ENCODE measurements around the gene ADPRM. TPM values are rescaled to one million over a fixed set of nuclear protein-coding genes. Genes with fewer than 3 reads are reported as not detected.
"Not testable (repeated sequence)": the region's sequence is repeated elsewhere in the genome, so short reads cannot be mapped to it uniquely, and the experiment has no call there.

The ADPRM gene
- total RNA-seq, 4 donors from 2014 or later: 7.7 to 12.5 (median 9.7) TPM

DNA sequence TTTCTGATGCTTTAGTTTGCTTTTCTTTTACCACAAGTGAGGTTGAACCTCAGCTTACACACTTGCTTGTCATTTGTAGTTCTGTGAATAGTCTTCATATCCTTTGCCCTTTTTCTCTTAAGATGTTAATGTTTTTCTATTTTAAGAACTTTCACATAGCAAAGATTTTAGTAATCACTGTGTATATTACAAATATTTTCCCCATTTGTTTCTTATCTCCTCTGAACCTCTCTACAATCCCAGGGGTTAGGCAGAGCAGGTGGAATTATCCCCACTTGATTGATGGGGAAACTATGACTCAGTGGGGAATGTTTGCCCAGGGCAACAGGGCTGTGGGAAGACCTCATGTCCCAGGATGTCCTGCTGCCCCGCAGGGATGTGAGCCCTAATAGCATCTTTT lies 28.6 kb upstream of the ADPRM start:
- DNase-seq (ENCODE audit: low spot score) (no peak), ATAC-seq (ENCODE audit: low FRiP score) (peak; percentile 51)
- TF ChIP-seq, protein P1, sequence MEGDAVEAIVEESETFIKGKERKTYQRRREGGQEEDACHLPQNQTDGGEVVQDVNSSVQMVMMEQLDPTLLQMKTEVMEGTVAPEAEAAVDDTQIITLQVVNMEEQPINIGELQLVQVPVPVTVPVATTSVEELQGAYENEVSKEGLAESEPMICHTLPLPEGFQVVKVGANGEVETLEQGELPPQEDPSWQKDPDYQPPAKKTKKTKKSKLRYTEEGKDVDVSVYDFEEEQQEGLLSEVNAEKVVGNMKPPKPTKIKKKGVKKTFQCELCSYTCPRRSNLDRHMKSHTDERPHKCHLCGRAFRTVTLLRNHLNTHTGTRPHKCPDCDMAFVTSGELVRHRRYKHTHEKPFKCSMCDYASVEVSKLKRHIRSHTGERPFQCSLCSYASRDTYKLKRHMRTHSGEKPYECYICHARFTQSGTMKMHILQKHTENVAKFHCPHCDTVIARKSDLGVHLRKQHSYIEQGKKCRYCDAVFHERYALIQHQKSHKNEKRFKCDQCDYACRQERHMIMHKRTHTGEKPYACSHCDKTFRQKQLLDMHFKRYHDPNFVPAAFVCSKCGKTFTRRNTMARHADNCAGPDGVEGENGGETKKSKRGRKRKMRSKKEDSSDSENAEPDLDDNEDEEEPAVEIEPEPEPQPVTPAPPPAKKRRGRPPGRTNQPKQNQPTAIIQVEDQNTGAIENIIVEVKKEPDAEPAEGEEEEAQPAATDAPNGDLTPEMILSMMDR (IDR thresholded peaks at IDR 0.05): no peak

DNA sequence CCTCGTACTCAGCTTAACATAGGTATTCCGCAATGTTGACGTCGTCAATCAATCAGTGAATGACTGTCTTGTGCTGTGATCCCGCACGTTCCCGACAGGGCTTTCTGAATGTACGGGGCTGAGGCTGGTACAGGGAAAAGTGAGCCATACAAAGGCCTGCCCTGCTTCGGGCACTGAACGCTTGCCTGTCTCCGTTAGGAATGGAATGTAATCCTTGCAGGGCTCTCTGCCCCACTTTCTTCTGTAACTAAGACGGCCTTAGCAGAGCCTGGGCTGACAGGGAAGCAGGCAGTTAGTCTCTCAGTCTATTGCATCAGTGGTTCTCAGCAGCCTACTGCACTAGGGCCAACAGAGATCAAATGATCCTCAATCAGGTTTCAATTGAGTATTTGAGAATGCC lies 24.1 kb upstream of the ADPRM start:
- DNase-seq (ENCODE audit: low spot score) (no peak), ATAC-seq (ENCODE audit: low FRiP score) (no peak)
- TF ChIP-seq, protein P1 (IDR thresholded peaks at IDR 0.05): no peak

DNA sequence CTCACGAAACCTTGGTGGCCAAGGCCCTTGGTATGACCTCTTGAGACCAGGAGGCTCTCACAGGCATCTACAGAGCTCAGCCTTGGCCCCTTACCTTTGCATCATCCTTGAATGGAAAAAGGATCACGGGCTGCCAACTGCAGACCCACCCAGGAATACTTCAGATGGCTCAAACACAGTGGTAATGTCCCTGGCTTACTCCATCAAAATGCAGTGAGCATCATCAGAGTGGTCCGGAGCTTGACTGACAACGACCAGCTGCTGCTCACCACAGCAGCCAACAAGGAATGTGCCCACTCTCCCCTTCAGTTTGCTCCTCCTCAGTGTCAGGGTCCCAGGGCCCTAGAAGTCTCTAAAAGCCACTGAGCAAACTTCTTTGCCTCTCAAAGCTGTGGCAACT lies 22.7 kb upstream of the ADPRM start:
- ATAC-seq (ENCODE audit: low FRiP score): no peak

DNA sequence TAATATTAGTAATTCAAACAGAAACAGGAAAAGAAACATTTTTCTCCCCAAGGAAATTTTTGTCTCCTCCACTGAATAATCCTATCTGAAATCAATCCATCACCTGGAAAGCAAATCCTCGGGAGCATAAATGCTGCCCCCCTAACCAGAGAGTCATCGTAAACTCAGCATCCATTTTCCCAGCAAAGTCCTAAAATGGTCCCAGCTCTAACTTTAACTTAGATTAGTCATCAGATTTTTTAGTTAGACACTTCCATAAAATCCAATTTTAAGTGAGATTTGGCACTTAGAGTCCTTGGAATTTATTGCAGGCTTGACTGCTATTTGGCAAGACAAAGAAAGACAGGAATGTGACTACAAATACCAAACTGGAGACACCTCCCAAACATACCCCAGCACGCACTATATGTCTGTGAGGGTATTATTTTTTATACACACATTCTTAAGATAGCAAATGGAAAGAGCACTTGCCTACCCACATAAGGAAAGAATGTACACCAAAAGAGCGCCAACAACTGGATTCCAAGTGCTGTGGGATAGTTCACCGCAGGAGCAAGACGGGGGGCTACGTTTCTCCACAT lies 15.4 kb upstream of the ADPRM start:
- TF ChIP-seq, protein P1 (IDR thresholded peaks at IDR 0.05): no peak
- ATAC-seq (ENCODE audit: low FRiP score) (peak; percentile 73), DNase-seq (ENCODE audit: low spot score) (no peak)

More for the DNA sequence above, 22.7 kb upstream of the ADPRM start:
- TF ChIP-seq, protein P1 (IDR thresholded peaks at IDR 0.05): no peak
- no peak for DNase-seq (ENCODE audit: low spot score)

DNA sequence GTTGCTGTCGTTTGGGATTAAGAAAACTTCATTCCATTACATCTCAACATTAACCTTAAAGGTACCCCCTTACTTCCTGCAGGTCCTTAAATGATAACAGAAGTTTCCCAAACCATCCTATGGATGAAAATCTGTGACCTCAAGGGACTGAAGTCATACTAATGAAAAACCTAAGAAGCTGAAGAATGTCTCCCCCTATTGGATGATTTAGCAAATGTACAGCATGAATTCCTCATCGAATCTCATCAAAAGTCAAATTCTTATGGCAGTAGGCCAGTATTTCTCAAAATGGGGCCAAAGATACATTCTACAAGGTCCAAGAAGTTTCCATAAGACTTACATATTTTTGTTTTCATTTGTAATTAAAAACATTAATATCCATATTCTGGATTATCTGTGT lies 13.5 kb upstream of the ADPRM start:
- no peak for ATAC-seq (ENCODE audit: low FRiP score)
- DNase-seq (ENCODE audit: low spot score): no peak
- TF ChIP-seq, protein P1 (IDR thresholded peaks at IDR 0.05): no peak

DNA sequence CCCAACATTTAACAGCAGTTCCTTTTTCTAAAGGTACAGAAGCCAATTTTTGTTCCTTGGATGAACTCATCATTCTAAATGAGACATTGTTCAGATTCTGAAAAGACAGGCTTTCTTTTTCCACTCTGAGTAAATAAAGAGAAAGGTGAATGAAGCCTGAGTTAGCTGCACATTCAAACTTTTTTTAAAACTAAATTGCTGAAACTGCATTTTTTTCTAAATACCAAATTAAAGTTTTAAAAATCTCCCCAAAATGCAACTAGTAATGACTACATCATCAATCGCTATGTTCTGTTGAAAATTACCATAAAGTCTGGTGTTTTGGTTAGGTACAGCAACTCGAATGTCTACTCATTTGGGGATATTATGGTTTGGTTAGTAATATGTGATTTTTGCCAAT lies 9.9 kb upstream of the ADPRM start:
- DNase-seq (ENCODE audit: low spot score) (no peak), ATAC-seq (ENCODE audit: low FRiP score) (no peak)
- TF ChIP-seq, protein P1 (IDR thresholded peaks at IDR 0.05): no peak

DNA sequence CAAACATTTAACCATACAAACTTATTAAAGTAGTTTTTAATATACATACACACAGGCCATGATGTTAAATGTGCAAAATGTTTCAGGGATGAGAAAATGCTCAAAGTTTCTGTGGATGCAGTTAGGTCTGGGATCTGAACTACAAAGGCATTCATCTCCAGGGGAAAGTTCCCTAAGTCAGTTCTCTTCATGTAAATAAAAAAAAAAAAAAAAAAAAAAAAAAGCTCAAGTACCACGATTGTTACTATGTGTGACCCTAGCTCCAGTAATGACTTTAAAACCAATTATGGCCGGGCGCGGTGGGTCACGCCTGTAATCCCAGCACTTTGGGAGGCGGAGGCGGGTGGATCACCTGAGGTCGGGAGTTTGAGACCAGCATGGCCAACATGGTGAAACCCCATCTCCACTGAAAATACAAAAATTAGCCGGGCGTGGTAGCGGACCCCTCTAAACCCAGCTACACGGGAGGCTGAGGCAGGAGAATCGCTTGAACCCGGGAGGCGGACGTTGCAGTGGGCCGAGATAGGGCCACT lies 1.5 kb upstream of the ADPRM start:
- DNase-seq (ENCODE audit: low spot score); ATAC-seq (ENCODE audit: low FRiP score): not testable (repeated sequence)
